Neural crest cell (in vitro differentiated cells): Measurements from ENCODE around the gene GBX2. TPM values are rescaled to one million over a fixed set of nuclear protein-coding genes. Genes with fewer than 3 reads are reported as not detected.
A peak's percentile ranks its signal among the peaks of the same experiment; 100 is the strongest.

Source experiments
- DNase-seq: peaks from one replicate; pipeline ENCODE4 v3.0.0; 2021; ENCODE audit warnings: low read depth, mixed read lengths, low spot score
- H3K27ac Mint-ChIP-seq: one replicate; pipeline ENCODE4 v1.8.0; 2021; ENCODE audit warnings: mild to moderate bottlenecking, mixed read lengths; ENCODE audit not compliant: unreplicated experiment
- H3K27me3 Mint-ChIP-seq: 2 replicates; pipeline ENCODE4 v1.8.0; 2021; ENCODE audit warnings: low read depth, mild to moderate bottlenecking, mixed read lengths
- H3K36me3 Mint-ChIP-seq: 2 replicates; pipeline ENCODE4 v1.8.0; 2021; ENCODE audit warnings: low read depth, mild to moderate bottlenecking, mixed read lengths
- H3K4me1 Mint-ChIP-seq: 2 replicates; pipeline ENCODE4 v1.8.0; 2021; ENCODE audit warnings: mixed read lengths
- H3K4me3 Mint-ChIP-seq: one replicate; pipeline ENCODE4 v1.8.0; 2021; ENCODE audit warnings: mild to moderate bottlenecking, mixed read lengths
- H3K9me3 Mint-ChIP-seq: 2 replicates; pipeline ENCODE4 v1.8.0; 2021; ENCODE audit warnings: mixed read lengths
- CTCF ChIP-seq: fragments of 200-600 bp; sonication (generic); conservative IDR thresholded peaks from 2 replicates; pipeline ENCODE4 v1.5.0; 2021; ENCODE audit warnings: antibody characterized with exemption, mild to moderate bottlenecking
- long read RNA-seq: library from polyadenylated mRNA; unstranded; transcript quantifications from one replicate; pipeline ENCODE4 v2.0.0, GENCODE V29; 2020
- total RNA-seq: library from RNA; stranded (reverse); gene quantifications from 2 replicates; pipeline ENCODE4 v1.2.1, GENCODE V29; 2021

Gene GBX2
- 21.3 and 21.9 TPM in 2 replicates for total RNA-seq
- long read RNA-seq, partial matches to known transcripts: 1 of 3 reads
- long read RNA-seq, other reads (novel, unspliced or antisense): 0 of 3 reads

GRCh38 chr2:236168110-236169080, at the start of gene GBX2:
TSS of gene GBX2 (minus strand) at chr2:236168386. CDS start at chr2:236167971, 415 bp downstream.
- peaks cover 53% of the 10 kb centered on the region for H3K4me1 Mint-ChIP-seq
- peaks cover 3% of the 10 kb centered on the region for H3K36me3 Mint-ChIP-seq
- H3K27me3 Mint-ChIP-seq: peaks cover 77% of the 10 kb centered on the region
- peak within 1 kb of the TSS; percentile 88 for H3K4me3 Mint-ChIP-seq
- DNase-seq: peak; percentile 61
- H3K27ac Mint-ChIP-seq: no peak within 1 kb of the TSS
- no peaks in the 10 kb centered on the region for H3K9me3 Mint-ChIP-seq
- TF ChIP-seq CTCF: no peak

GRCh38 chr2:236217926-236218325, 49.7 kb upstream of the GBX2 start:
- TF ChIP-seq CTCF: no peak
- H3K4me1 Mint-ChIP-seq: no peaks in the 10 kb centered on the region
- no peak for DNase-seq
- no peaks in the 10 kb centered on the region for H3K9me3 Mint-ChIP-seq
- H3K36me3 Mint-ChIP-seq: peaks cover 10% of the 10 kb centered on the region
- no peak overlapping the region for H3K4me3 Mint-ChIP-seq
- H3K27me3 Mint-ChIP-seq: no peaks in the 10 kb centered on the region
- no peak overlapping the region for H3K27ac Mint-ChIP-seq

- no peak overlapping the region for H3K4me3 Mint-ChIP-seq
- H3K27me3 Mint-ChIP-seq: no peaks in the 10 kb centered on the region
- no peak for TF ChIP-seq CTCF
- H3K9me3 Mint-ChIP-seq: no peaks in the 10 kb centered on the region
- peaks cover 5% of the 10 kb centered on the region for H3K36me3 Mint-ChIP-seq
- H3K4me1 Mint-ChIP-seq: no peaks in the 10 kb centered on the region
- DNase-seq: no peak
- no peak overlapping the region for H3K27ac Mint-ChIP-seq
Observed at GRCh38 chr2:236216711-236217110, 48.5 kb upstream of the GBX2 start.

- Mint-ChIP-seq H3K4me3 (no peak overlapping the region), H3K27ac (no peak overlapping the region), H3K9me3 (no peaks in the 10 kb centered on the region), H3K36me3 (no peaks in the 10 kb centered on the region), H3K27me3 (no peaks in the 10 kb centered on the region), H3K4me1 (peaks cover 5% of the 10 kb centered on the region)
- no peak for DNase-seq
- TF ChIP-seq CTCF: no peak
Observed at GRCh38 chr2:236215761-236216333, 47.7 kb upstream of the GBX2 start.

GRCh38 chr2:236215196-236215595, 47.0 kb upstream of the GBX2 start:
- TF ChIP-seq CTCF: no peak
- Mint-ChIP-seq H3K4me3 (no peak overlapping the region), H3K27ac (no peak overlapping the region), H3K4me1 (peaks cover 5% of the 10 kb centered on the region), H3K9me3 (no peaks in the 10 kb centered on the region), H3K27me3 (no peaks in the 10 kb centered on the region), H3K36me3 (no peaks in the 10 kb centered on the region)
- DNase-seq: no peak
